ENCODE data around the gene SUPT3H.

GRCh38 chr6:44966449-44967092 lies 411.2 kb downstream of the SUPT3H start:
- TF ChIP-seq CTCF (conservative IDR thresholded peaks at IDR 0.05 in 1 of 2, IDR thresholded peaks at IDR 0.05 in 1 of 2; ENCODE audit: extremely low read depth in 1 of 2, insufficient read depth in 1 of 2, low read depth in 1 of 2, low read length in 2 of 2) (no peak), EZH2 (IDR thresholded peaks at IDR 0.05; ENCODE audit: borderline replicate concordance, low read length) (no peak)

Data from mammary epithelial cell (primary cell).